GM12878 (cell line): ENCODE results near the gene MYDGF. TPM values are rescaled to one million over a fixed set of nuclear protein-coding genes. Genes with fewer than 3 reads are reported as not detected.

ENCODE experiments used
- ATAC-seq: fragments of 200-7000 bp; cut with Tn5 transposase; 3 replicates; pipeline ENCODE4 v1.9.1; 2020; ENCODE audit warnings: mild to moderate bottlenecking, moderate library complexity
- BruUV-seq: library from RNA; stranded (reverse); fragments of 400-500 nt; replicated peaks from 2 replicates; lab custom pipeline; 2021; lab: Mats Ljungman, UMichigan
- CTCF ChIA-PET: fragments of 300-600 bp; sonication (Branson Sonifier 250); formaldehyde crosslinking; extraction: SDS; loops from one replicate; lab custom pipeline; 2021; ENCODE audit warnings: inconsistent platforms; lab: Yijun Ruan, JAX
- POLR2A ChIA-PET: fragments of 350-600 bp; formaldehyde crosslinking; extraction: SDS; loops from one replicate; lab custom pipeline; 2021; ENCODE audit warnings: inconsistent platforms; lab: Charles Lee
- RAD21 ChIA-PET: fragments of 300-600 bp; sonication (Branson Sonifier 250); formaldehyde crosslinking; loops from one replicate; lab custom pipeline; 2023; ENCODE audit warnings: antibody characterized with exemption; ENCODE audit not compliant: unreplicated experiment; lab: Charles Lee
- SMC1A ChIA-PET: fragments of 300-600 bp; sonication (Branson Sonifier 250); formaldehyde crosslinking; loops from one replicate; lab custom pipeline; 2023; ENCODE audit not compliant: unreplicated experiment, uncharacterized antibody; lab: Charles Lee
- DNase-seq: peaks from one replicate; pipeline ENCODE4 v3.0.0-alpha.2; 2011; ENCODE audit warnings: low read depth, low spot score
- FAIRE-seq: peaks from 3 replicates; lab custom pipeline; 2011; peaks lifted over from hg19 to GRCh38; lab: Jason Lieb, UNC
- H2AFZ ChIP-seq: 2 replicates; pipeline ENCODE4 v1.6.0; 2011; ENCODE audit warnings: low read depth, low read length, control low read depth; ENCODE audit not compliant: control insufficient read depth
- H3K27ac ChIP-seq: 2 replicates; pipeline ENCODE4 v1.5.1; 2011; ENCODE audit warnings: control low read depth; ENCODE audit not compliant: control insufficient read depth, insufficient read depth
- H3K27me3 ChIP-seq, 2 experiments: replicated peaks in 1 of 2; 2 replicates each; pipeline versions ENCODE4 v1.6.0 to v1.6.1; 2011; ENCODE audit warnings: low read length in 1 of 2; ENCODE audit not compliant: control insufficient read depth in 2 of 2, insufficient read depth in 2 of 2
- H3K36me3 ChIP-seq, 2 experiments: 2 replicates each; pipeline ENCODE4 v1.5.1; 2011; ENCODE audit warnings: low read length in 1 of 2; ENCODE audit not compliant: control insufficient read depth in 2 of 2, insufficient read depth in 2 of 2
- H3K4me1 ChIP-seq: 2 replicates; pipeline ENCODE4 v1.6.1; 2011; ENCODE audit warnings: mild to moderate bottlenecking, low read length, moderate library complexity, mixed read lengths; ENCODE audit not compliant: control insufficient read depth, insufficient read depth
- H3K4me2 ChIP-seq: 2 replicates; pipeline ENCODE4 v1.6.0; 2011; ENCODE audit warnings: control low read depth; ENCODE audit not compliant: control insufficient read depth, insufficient read depth
- H3K4me3 ChIP-seq: fragments of 200-600 bp; sonication (generic); 2 replicates; pipeline ENCODE4 v1.5.1; 2016
- H3K79me2 ChIP-seq: 2 replicates; pipeline ENCODE4 v1.6.0; 2011; ENCODE audit warnings: low read length; ENCODE audit not compliant: control insufficient read depth, insufficient read depth
- H3K9ac ChIP-seq: 2 replicates; pipeline ENCODE4 v1.8.0; 2011; ENCODE audit warnings: low read length, control low read depth, mixed read lengths; ENCODE audit not compliant: control insufficient read depth, insufficient read depth
- H3K9me3 ChIP-seq: replicated peaks from 3 replicates; pipeline ENCODE4 v1.5.1; 2011; ENCODE audit warnings: mild to moderate bottlenecking, low read length; ENCODE audit not compliant: control insufficient read depth, insufficient read depth
- H4K20me1 ChIP-seq: 2 replicates; pipeline ENCODE4 v1.6.0; 2011; ENCODE audit not compliant: control insufficient read depth, insufficient read depth
- ASH2L ChIP-seq: fragments of 300-600, 200-600 bp; sonication (generic); IDR thresholded peaks from 2 replicates; pipeline ENCODE4 v1.6.1; 2017; ENCODE audit warnings: low read depth, mild to moderate bottlenecking, borderline replicate concordance
- BCL3 ChIP-seq: IDR thresholded peaks from 2 replicates; pipeline ENCODE4 v1.6.1; 2011; ENCODE audit warnings: borderline replicate concordance, low read depth, mild to moderate bottlenecking, moderate library complexity, low read length; ENCODE audit not compliant: insufficient read depth, poor library complexity, severe bottlenecking
- CHD4 ChIP-seq: fragments of 200-600 bp; sonication (generic); IDR thresholded peaks from 2 replicates; pipeline ENCODE4 v1.6.1; 2016; ENCODE audit warnings: mild to moderate bottlenecking
- CTCF ChIP-seq, 3 experiments: IDR thresholded peaks in 2 of 3; conservative IDR thresholded peaks in 1 of 3; 2 replicates each; pipeline ENCODE4 v1.5.1; 2011; ENCODE audit warnings: low read depth in 3 of 3, low read length in 3 of 3, mild to moderate bottlenecking in 3 of 3, control low read depth in 2 of 3, moderate library complexity in 2 of 3, inconsistent platforms in 1 of 3, mixed read lengths in 1 of 3; ENCODE audit not compliant: control insufficient read depth in 2 of 3, insufficient read depth in 1 of 3; ENCODE audit errors: extremely low read depth in 1 of 3
- E2F4 ChIP-seq: IDR thresholded peaks from 2 replicates; pipeline ENCODE4 v1.6.1; 2012; ENCODE audit warnings: low read depth, low read length, improper control_type of control experiment
- HDGF ChIP-seq: fragments of 450-650 bp; IDR thresholded peaks from 2 replicates; pipeline ENCODE4 v1.6.1; 2016; ENCODE audit warnings: antibody characterized with exemption
- IRF4 ChIP-seq: IDR thresholded peaks from 2 replicates; pipeline ENCODE4 v1.6.1; 2011; ENCODE audit warnings: low read depth, low read length
- YY1 ChIP-seq: IDR thresholded peaks from 2 replicates; pipeline ENCODE4 v1.6.1; 2011; ENCODE audit warnings: low read depth, mild to moderate bottlenecking, low read length
- ZBTB4 ChIP-seq: fragments of 450-650 bp; formaldehyde crosslinking; IDR thresholded peaks from 2 replicates; pipeline ENCODE4 v1.4.0; 2022; ENCODE audit warnings: mild to moderate bottlenecking, moderate library complexity
- ZNF622 ChIP-seq: fragments of 450-650 bp; IDR thresholded peaks from 2 replicates; pipeline ENCODE4 v1.6.1; 2017; ENCODE audit warnings: mild to moderate bottlenecking, inconsistent platforms
- WGBS: methylation state at CpG from one replicate; pipeline ENCODE4 v1.1.6; 2016; ENCODE audit warnings: low lambda C conversion rate; ENCODE audit not compliant: insufficient replicate concordance, insufficient coverage; ENCODE audit errors: missing lambda C conversion rate; 5-methylcytosine and 5-hydroxymethylcytosine counted together
- in situ Hi-C: fragments of 300-500 bp; cut with MboI; formaldehyde crosslinking; loops from 9 replicates; pipeline ENCODE4 v1.14.3; 2018; ENCODE audit warnings: mixed read lengths
- intact Hi-C: fragments of 100-400 bp; cut with micrococcal nuclease; formaldehyde crosslinking; loops from one replicate; pipeline ENCODE4 v1.14.2; 2022; ENCODE audit not compliant: unreplicated experiment
- polyA plus RNA-seq, 11 experiments: library from polyadenylated mRNA; depleted of rRNA in 4 of 11; unstranded in 6 of 11; stranded (reverse) in 5 of 11; fragments of >200 nt; fragmentation: Nextera tagmentation in 4 of 11; fragmentation: Illumina TruSeq in 1 of 11; extraction: Ambion mirVana in 4 of 11; extraction: Trizol in 1 of 11; gene quantifications; 1 replicate in 1 of 11; 2 replicates in 10 of 11; pipeline versions ENCODE4 v1.2.1 to v1.2.3, GENCODE V29; 2011 to 2016; ENCODE audit warnings: inconsistent platforms in 2 of 11, missing spikeins in 2 of 11, low read depth in 1 of 11
- total RNA-seq, 4 experiments: library from RNA; depleted of rRNA in 3 of 4; stranded (reverse); fragments of >200 nt in 3 of 4; fragmentation: Illumina TruSeq in 1 of 4; extraction: Trizol in 1 of 4; gene quantifications; 2 replicates each; pipeline versions ENCODE4 v1.2.1 to v1.2.3, GENCODE V29; 2013 to 2021

Gene MYDGF
- total and polyA plus RNA-seq, 10 of the 15 experiments (the other 5 are each of a cell fraction or from before 2014, with no cell fraction given) = 2.3 to 196 (median 57.5) TPM

GRCh38 chr19:4701557-4701956 lies 31.4 kb upstream of the MYDGF start:
- Histone ChIP-seq H3K4me3 (no peak overlapping the region), H3K9ac (no peak overlapping the region), H3K4me2 (no peak overlapping the region), H3K27ac (no peak overlapping the region), H3K4me1 (no peaks in the 10 kb centered on the region), H3K9me3 (no peaks in the 10 kb centered on the region), H2AFZ (no peak overlapping the region), H3K36me3 (peaks cover 14 to 29% of the 10 kb centered on the region in 2 experiments; a peak in 3 of 4 replicates), H4K20me1 (no peaks in the 10 kb centered on the region), H3K79me2 (no peaks in the 10 kb centered on the region), H3K27me3 (no peaks in the 10 kb centered on the region)
- POLR2A ChIA-PET = no interaction called here
- ATAC-seq = no peak
- TF ChIP-seq E2F4 = no peak
- no TSS peak for BruUV-seq
- WGBS = 97% methylated on average over 8 of the region's 8 CpGs
- SMC1A ChIA-PET = interaction anchor here (0.5 kb wide), 1 partner anchor 125 kb away, joined by 3 read pairs; no protein-coding TSS in a partner anchor
- in situ Hi-C loops = no loop called here
- DNase-seq = no peak
- CTCF ChIA-PET = no interaction called here
- intact Hi-C loops = no loop called here
- RAD21 ChIA-PET = no interaction called here
- FAIRE-seq = no peak

GRCh38 chr19:4700693-4700970 lies 30.5 kb upstream of the MYDGF start:
- POLR2A ChIA-PET = no interaction called here
- FAIRE-seq = no peak
- ATAC-seq = no peak
- TF ChIP-seq HDGF (no peak), BCL3 (no peak), IRF4 (no peak), ZBTB4 (no peak), CHD4 (no peak), ZNF622 (no peak), CTCF (IDR thresholded peaks at IDR 0.05 in 2 of 3, conservative IDR thresholded peaks at IDR 0.05 in 1 of 3; ENCODE audit: control insufficient read depth in 2 of 3, extremely low read depth in 1 of 3, insufficient read depth in 1 of 3, low read depth in 3 of 3, low read length in 3 of 3) (no peak), ASH2L (no peak), YY1 (no peak)

More at GRCh38 chr19:4700693-4700970, 30.5 kb upstream of the MYDGF start:
- intact Hi-C loops = no loop called here
- Histone ChIP-seq H4K20me1 (no peaks in the 10 kb centered on the region), H3K27ac (no peak overlapping the region), H3K79me2 (no peaks in the 10 kb centered on the region), H3K9ac (no peak overlapping the region), H3K36me3 (peaks cover 14 to 29% of the 10 kb centered on the region in 2 experiments; a peak in 3 of 4 replicates), H3K4me2 (no peak overlapping the region), H3K4me1 (no peaks in the 10 kb centered on the region), H2AFZ (no peak overlapping the region), H3K4me3 (no peak overlapping the region), H3K27me3 (no peaks in the 10 kb centered on the region), H3K9me3 (no peaks in the 10 kb centered on the region)
- BruUV-seq = no TSS peak
- no peak for DNase-seq
- in situ Hi-C loops = no loop called here
- CTCF ChIA-PET = no interaction called here
- SMC1A ChIA-PET = no interaction called here
- RAD21 ChIA-PET = no interaction called here
- WGBS = 86% methylated on average over 11 of the region's 11 CpGs
